Measurements from ENCODE around the gene RNH1.
A peak's percentile ranks its signal among the peaks of the same experiment; 100 is the strongest.

Gene RNH1

DNA sequence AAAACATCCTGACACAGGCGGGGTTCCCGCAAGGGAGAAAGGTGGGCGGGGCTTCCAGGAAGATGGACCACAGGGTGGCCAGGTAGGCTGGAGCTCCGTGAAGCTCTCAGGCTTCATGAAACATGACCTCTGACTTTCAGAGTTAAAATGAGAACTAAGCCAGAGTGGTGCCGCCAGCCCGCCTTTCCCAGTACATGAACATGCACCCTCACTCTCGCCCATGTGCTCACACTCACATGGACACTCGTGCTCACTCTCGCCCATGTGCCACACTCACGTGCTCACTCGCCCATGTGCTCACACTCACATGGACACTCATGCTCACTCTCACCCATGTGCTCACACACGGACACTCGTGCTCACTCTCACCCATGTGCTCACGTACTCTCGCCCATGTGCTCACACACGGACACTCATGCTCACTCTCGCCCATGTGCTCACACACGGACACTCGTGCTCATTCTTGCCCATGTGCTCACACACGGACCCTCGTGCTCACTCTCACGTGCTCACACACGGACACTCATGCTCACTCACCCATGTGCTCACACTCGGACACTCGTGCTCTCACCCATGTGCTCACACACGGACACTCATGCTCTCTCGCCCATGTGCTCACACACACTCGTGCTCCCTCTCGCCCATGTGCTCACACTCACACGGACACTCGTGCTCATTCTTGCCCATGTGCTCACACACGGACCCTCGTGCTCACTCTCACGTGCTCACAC is 10.0 kb downstream of the RNH1 start:
- Histone ChIP-seq H3K27ac (no peak overlapping the region), H3K4me3 (ENCODE audit: low read depth, low read length) (no peak overlapping the region), H3K27me3 (ENCODE audit: insufficient read depth, low read depth, severe bottlenecking) (no peaks in the 10 kb centered on the region), H3K36me3 (peaks cover 85% of the 10 kb centered on the region), H3K9me3 (ENCODE audit: severe bottlenecking) (no peaks in the 10 kb centered on the region)
- no peak for DNase-seq
- TF ChIP-seq, protein P1, sequence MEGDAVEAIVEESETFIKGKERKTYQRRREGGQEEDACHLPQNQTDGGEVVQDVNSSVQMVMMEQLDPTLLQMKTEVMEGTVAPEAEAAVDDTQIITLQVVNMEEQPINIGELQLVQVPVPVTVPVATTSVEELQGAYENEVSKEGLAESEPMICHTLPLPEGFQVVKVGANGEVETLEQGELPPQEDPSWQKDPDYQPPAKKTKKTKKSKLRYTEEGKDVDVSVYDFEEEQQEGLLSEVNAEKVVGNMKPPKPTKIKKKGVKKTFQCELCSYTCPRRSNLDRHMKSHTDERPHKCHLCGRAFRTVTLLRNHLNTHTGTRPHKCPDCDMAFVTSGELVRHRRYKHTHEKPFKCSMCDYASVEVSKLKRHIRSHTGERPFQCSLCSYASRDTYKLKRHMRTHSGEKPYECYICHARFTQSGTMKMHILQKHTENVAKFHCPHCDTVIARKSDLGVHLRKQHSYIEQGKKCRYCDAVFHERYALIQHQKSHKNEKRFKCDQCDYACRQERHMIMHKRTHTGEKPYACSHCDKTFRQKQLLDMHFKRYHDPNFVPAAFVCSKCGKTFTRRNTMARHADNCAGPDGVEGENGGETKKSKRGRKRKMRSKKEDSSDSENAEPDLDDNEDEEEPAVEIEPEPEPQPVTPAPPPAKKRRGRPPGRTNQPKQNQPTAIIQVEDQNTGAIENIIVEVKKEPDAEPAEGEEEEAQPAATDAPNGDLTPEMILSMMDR (IDR thresholded peaks at IDR 0.05; ENCODE audit: low read depth, low read length): no peak

DNA sequence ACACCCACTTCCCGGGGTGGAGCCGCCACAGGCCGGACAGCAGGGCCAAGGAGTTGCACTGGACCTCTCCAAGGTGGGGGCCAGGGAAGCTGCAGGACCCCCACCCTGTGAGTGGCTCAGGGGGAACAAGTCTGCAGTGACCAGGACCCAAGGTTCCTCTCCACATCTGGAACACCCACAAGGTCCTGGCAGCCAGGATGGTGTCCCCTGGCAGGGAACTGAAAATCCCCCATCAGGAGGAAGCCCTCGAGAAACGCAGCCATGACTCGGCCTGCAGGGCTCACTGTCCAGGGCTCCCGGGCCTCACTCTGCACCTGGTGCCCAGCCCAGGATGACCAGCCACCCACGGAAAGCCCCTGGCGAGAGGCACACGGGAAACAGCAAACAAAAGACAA is 11.5 kb downstream of the RNH1 start:
- Histone ChIP-seq H3K4me3 (ENCODE audit: low read depth, low read length) (no peak overlapping the region), H3K9me3 (ENCODE audit: severe bottlenecking) (no peaks in the 10 kb centered on the region), H3K36me3 (peaks cover 81% of the 10 kb centered on the region), H3K27me3 (ENCODE audit: insufficient read depth, low read depth, severe bottlenecking) (no peaks in the 10 kb centered on the region), H3K27ac (no peak overlapping the region)
- no peak for DNase-seq
- TF ChIP-seq, protein P1 (IDR thresholded peaks at IDR 0.05; ENCODE audit: low read depth, low read length): no peak

DNA sequence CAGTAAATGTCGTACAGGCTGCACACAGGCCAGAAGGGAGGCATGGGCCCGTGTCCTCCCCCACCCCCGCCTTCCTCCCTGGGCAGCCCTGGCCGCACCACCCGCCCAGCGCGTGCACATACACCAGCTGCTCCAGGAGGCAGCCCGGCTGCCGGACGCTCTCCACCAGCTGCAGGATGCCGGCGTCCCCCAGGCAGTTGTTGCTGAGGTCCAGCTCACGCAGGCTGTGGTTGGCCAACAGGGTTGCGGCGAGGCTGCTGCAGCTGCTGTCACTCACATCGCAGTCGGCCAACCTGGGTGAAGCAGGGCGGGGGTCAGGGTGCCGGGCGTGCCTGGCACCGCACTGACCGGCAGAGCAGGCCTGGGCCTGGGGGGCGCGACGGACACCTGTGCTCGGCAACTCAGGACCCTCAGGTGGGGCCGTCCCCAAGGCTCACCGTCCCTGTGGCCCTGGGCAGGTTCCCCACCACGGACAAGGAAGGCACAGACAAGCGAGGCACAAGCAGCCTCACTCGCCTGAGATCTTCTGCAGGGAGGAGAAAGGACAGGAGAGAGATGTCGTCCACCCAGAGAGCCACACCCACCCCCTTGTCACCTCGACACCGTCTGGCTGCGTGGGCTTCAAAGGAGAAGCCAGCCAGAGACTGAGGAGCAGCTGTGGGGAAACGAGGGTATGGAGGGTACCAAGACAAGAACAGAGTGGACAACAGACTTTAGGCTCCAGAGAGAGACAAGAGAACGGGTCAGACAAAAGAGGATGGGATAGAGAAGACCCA is 12.1 kb downstream of the RNH1 start:
- H3K36me3 ChIP-seq: peaks cover 79% of the 10 kb centered on the region
- H3K4me3 ChIP-seq (ENCODE audit: low read depth, low read length): no peak overlapping the region
- TF ChIP-seq, protein P1 (IDR thresholded peaks at IDR 0.05; ENCODE audit: low read depth, low read length): no peak
- no peaks in the 10 kb centered on the region for H3K27me3 ChIP-seq (ENCODE audit: insufficient read depth, low read depth, severe bottlenecking)
- no peak for DNase-seq
- no peak overlapping the region for H3K27ac ChIP-seq
- H3K9me3 ChIP-seq (ENCODE audit: severe bottlenecking): no peaks in the 10 kb centered on the region

DNA sequence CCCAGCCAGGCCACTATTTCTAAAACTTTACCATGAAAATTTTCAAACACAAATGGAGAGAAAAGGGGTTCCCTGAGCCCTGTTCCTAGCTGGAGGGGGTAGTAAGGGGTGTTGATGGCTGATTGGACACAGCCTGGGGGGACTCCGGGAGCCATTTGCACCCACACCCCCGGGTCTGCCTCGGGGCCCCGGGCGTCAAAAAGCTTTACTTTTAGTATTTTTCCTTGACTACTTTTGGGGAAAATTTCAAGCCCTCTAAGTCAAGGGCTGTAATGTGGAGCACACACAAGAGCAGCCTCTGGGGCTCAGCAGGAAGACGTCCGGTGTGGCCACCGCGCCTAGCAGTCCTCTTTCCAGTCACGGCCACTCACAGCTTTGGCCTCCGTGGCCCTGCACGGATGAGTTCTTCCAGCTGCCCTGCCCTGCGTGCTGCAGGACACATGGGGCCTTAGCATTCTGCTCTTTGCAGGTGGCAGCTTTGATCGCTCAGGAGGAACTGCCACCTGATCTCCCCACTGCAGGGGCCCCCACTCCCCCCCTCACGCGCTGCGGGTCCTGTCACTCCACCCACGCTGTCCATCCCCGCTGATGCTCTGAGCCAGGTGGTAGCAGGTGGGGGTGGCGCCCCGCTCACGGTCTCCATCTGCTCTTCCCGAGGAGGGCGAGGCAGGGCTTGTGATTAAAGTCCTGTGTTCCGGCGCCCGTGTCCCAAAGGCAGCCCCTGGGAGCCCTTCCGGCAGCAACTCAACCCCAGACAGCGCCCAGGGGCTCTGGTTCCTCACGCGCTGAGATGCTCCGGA is 14.4 kb downstream of the RNH1 start:
- Histone ChIP-seq H3K4me3 (ENCODE audit: low read depth, low read length) (no peak overlapping the region), H3K27ac (peak overlapping the region; percentile 69), H3K36me3 (peaks cover 58% of the 10 kb centered on the region), H3K9me3 (ENCODE audit: severe bottlenecking) (no peaks in the 10 kb centered on the region), H3K27me3 (ENCODE audit: insufficient read depth, low read depth, severe bottlenecking) (no peaks in the 10 kb centered on the region)
- DNase-seq: peak; percentile 76
- TF ChIP-seq, protein P1 (IDR thresholded peaks at IDR 0.05; ENCODE audit: low read depth, low read length): no peak

DNA sequence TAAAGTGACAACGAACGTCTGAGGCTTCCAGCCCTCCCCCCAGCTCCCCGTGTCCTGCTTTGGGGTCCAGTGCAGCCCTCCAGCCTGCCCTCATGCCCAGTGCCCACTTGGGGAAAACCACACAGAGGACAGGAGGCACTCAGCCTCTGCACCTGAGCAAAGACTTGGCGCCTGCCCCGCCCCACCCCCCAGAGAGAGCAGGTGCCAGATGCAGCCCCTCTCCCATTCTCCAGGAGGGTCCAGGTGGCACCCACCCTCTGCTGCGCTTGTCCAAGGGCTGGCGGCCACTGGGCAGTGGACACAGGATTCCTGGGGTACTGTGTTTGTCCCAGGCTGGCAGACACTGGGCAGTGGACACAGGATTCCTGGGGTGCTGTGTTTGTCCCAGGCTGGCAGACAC is 15.7 kb downstream of the RNH1 start:
- Histone ChIP-seq H3K4me3 (ENCODE audit: low read depth, low read length) (no peak overlapping the region), H3K27ac (no peak overlapping the region), H3K36me3 (peaks cover 50% of the 10 kb centered on the region), H3K9me3 (ENCODE audit: severe bottlenecking) (no peaks in the 10 kb centered on the region), H3K27me3 (ENCODE audit: insufficient read depth, low read depth, severe bottlenecking) (no peaks in the 10 kb centered on the region)
- no peak for DNase-seq
- TF ChIP-seq, protein P1 (IDR thresholded peaks at IDR 0.05; ENCODE audit: low read depth, low read length): no peak
